KOPT-K1 (cell line): ENCODE data around the gene PPP1R18.
A peak's percentile ranks its signal among the peaks of the same experiment; 100 is the strongest.

Source experiments
- H3K27ac ChIP-seq: fragments of 200-600 bp; sonication (generic); 2 replicates; pipeline ENCODE4 v1.5.1; 2016; ENCODE audit warnings: antibody characterized with exemption, mild to moderate bottlenecking, low read depth, low read length; ENCODE audit not compliant: poor library complexity, severe bottlenecking
- H3K36me3 ChIP-seq: fragments of 200-600 bp; sonication (generic); 2 replicates; pipeline ENCODE4 v1.5.1; 2017; ENCODE audit warnings: antibody characterized with exemption, mild to moderate bottlenecking, low read length, moderate library complexity; ENCODE audit not compliant: insufficient read depth
- H3K9me3 ChIP-seq: fragments of 200-600 bp; sonication (generic); 2 replicates; pipeline ENCODE4 v1.5.1; 2017; ENCODE audit warnings: antibody characterized with exemption, low read length, mild to moderate bottlenecking; ENCODE audit not compliant: insufficient read depth, poor library complexity, severe bottlenecking

Gene PPP1R18

DNA sequence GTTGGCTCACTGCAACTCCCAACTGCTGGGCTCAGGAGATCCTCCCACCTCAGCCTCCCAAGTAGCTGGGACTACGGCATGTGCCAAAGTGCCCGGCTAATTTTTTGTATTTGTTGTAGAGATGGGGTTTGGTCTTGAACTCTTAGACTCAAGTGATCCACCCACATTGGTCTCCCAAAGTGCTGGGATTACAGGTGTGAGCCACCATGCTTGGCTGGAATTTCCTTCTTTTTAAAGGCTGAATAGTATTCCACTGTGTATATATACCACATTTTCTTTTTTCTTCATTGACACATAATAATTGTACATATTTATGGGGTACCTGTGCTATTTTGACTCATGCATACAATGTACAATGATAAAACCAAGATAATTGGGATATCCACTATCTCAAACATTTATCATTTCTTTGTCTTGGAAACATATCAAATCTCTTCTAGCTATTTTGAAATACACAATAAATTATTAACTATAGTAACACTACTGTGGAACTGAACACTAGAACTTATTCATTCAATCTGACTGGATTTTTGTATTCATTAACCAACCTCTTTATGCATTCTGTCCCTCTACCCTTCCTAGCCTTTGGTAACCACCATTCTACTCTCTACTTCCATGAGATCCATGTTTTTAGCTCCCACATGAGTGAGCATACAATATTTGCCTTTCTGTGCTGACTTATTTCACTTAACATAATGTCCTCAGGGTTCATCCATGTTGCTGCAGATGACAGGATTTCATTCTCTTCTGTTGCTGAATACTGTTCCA is 22.8 kb upstream of the PPP1R18 start:
- H3K27ac ChIP-seq: no peak overlapping the region
- H3K9me3 ChIP-seq: no peaks in the 10 kb centered on the region
- peaks cover 88% of the 10 kb centered on the region for H3K36me3 ChIP-seq

GRCh38 chr6:30707281-30707850 is 20.9 kb upstream of the PPP1R18 start:
- Histone ChIP-seq H3K36me3 (peaks cover 88% of the 10 kb centered on the region), H3K9me3 (no peaks in the 10 kb centered on the region), H3K27ac (no peak overlapping the region)

DNA sequence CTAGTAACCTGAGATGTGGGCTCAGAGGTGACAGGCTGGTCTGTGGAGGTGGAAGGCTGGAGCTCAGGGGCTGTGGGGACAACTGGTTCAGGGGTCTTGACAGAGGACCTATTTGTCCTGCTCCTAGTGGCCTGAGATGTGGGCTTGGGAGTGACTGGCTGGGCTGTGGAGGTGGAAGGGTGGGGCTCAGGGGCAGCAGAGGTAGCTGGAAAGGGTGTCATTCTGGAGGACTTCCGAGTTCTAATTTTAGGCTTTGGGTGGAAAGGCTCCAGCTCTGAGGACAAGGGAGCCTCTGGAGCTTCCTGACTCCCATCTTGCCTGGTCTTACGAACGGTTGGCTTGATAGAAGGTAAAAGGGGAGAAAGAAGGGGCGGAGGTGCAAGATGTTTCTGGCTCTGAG is 19.2 kb upstream of the PPP1R18 start:
- Histone ChIP-seq H3K9me3 (no peaks in the 10 kb centered on the region), H3K36me3 (peaks cover 90% of the 10 kb centered on the region), H3K27ac (no peak overlapping the region)

- Histone ChIP-seq H3K36me3 (peaks cover 88% of the 10 kb centered on the region), H3K27ac (no peak overlapping the region), H3K9me3 (no peaks in the 10 kb centered on the region)
Measured at GRCh38 chr6:30703821-30704220, 17.4 kb upstream of the PPP1R18 start.

- H3K36me3 ChIP-seq: peaks cover 84% of the 10 kb centered on the region
- no peaks in the 10 kb centered on the region for H3K9me3 ChIP-seq
- no peak overlapping the region for H3K27ac ChIP-seq
Measured at GRCh38 chr6:30703011-30703410, 16.6 kb upstream of the PPP1R18 start.

DNA sequence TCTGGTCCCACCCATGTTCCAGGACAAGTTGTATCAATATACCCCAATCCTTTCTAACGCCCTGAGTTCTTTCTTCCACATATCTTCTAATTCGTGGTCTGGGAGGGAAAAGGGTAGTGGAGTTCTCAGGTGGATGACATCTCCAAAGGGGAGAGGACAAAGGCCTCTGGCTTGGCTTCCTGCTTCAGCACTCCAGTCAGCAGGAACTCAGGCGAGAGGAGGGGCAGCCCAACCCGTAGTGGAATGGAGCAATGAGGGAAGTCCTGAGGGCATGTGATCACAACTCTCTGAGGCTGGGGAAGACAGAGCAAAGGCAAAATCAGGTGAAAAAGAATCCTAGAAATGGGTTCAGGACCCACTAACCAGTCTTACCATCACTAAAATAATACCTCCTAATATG is 13.9 kb upstream of the PPP1R18 start:
- Histone ChIP-seq H3K9me3 (no peaks in the 10 kb centered on the region), H3K27ac (no peak overlapping the region), H3K36me3 (peaks cover 62% of the 10 kb centered on the region)

GRCh38 chr6:30696432-30696831 is 10.0 kb upstream of the PPP1R18 start:
- Histone ChIP-seq H3K36me3 (peaks cover 23% of the 10 kb centered on the region), H3K27ac (no peak overlapping the region), H3K9me3 (no peaks in the 10 kb centered on the region)

GRCh38 chr6:30691208-30691847 is 4.9 kb upstream of the PPP1R18 start:
- no peaks in the 10 kb centered on the region for H3K9me3 ChIP-seq
- H3K36me3 ChIP-seq: 0 out of 2 replicates have a peak, but pooled peaks cover 6% of the 10 kb centered on the region
- peak overlapping the region; percentile 85 for H3K27ac ChIP-seq

DNA sequence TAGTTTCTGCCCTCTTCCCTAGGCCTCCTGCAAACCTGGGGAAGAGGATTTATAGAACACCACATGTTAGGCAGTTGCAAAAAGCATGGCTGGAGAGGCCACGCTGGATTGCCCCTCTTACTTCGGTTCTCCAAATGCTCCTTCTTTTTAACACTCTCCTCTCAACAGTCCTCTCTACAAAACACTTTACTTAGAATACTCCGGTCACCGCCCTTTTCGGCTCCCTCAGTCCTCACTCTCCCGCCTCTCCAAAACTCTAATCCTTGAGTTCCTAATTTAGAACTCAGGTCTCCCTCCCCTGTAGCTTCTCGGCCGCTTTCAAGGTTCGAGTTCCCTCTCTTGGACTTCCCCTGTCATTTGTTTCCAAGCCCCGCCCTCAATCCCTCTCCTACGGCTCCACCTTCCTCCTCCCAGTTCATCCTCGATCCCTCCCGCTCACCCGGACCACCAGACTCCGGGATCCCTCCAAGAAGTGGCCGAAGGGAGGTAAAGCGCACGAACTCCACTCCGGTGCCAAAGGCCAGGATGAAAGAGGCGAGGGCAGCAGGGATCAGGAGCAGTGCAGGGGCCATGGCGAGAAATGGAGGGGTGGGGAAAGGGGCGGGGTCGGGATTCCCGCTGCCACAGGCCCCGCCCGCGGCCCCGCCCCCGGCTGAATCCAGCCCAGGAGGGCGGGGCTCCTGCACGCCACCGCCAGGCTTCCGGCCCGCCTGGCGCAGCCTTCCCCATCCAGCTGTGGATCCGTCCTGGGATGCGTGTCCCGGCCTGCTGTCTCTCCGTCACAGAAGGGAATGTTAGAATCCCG is 4.2 kb upstream of the PPP1R18 start, which contains the start of gene NRM:
Gene NRM, minus strand, starts transcription at position 582 of the 805 bp plus-strand sequence. Its CDS starts 10 bp downstream, at position 572.
- Histone ChIP-seq H3K9me3 (no peaks in the 10 kb centered on the region), H3K36me3 (0 out of 2 replicates have a peak, but pooled peaks cover 6% of the 10 kb centered on the region), H3K27ac (peak within 1 kb of the TSS; percentile 85)

- H3K9me3 ChIP-seq: no peaks in the 10 kb centered on the region
- peak overlapping the region; percentile 85 for H3K27ac ChIP-seq
- 0 out of 2 replicates have a peak, but pooled peaks cover 6% of the 10 kb centered on the region for H3K36me3 ChIP-seq
Measured at GRCh38 chr6:30689985-30690384, 3.5 kb upstream of the PPP1R18 start.

- 0 out of 2 replicates have a peak, but pooled peaks cover 6% of the 10 kb centered on the region for H3K36me3 ChIP-seq
- H3K9me3 ChIP-seq: no peaks in the 10 kb centered on the region
- H3K27ac ChIP-seq: peak overlapping the region; percentile 85
Measured at GRCh38 chr6:30689022-30689865, 2.8 kb upstream of the PPP1R18 start.

DNA sequence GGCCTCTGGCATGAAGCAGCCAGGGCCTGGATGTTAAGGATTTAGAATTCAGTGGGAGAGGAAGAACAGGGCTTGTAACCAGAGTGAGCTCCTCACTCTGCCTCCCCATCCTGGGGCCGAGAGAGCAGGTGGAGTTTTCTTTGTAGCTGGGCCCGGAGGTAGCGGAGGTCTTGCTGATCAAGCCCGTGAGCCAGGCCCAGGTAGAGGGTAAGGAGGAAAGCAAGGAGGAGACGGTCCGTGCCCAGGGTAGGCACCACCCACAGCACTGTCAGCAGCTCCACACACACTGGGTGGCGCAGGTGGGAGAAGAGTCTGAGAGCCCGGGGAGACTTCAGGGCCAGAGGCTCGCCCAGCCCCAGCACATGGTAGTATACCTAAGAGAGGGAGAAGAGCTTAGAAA is 2.1 kb upstream of the PPP1R18 start:
- H3K36me3 ChIP-seq: 0 out of 2 replicates have a peak, but pooled peaks cover 6% of the 10 kb centered on the region
- no peak overlapping the region for H3K27ac ChIP-seq

DNA sequence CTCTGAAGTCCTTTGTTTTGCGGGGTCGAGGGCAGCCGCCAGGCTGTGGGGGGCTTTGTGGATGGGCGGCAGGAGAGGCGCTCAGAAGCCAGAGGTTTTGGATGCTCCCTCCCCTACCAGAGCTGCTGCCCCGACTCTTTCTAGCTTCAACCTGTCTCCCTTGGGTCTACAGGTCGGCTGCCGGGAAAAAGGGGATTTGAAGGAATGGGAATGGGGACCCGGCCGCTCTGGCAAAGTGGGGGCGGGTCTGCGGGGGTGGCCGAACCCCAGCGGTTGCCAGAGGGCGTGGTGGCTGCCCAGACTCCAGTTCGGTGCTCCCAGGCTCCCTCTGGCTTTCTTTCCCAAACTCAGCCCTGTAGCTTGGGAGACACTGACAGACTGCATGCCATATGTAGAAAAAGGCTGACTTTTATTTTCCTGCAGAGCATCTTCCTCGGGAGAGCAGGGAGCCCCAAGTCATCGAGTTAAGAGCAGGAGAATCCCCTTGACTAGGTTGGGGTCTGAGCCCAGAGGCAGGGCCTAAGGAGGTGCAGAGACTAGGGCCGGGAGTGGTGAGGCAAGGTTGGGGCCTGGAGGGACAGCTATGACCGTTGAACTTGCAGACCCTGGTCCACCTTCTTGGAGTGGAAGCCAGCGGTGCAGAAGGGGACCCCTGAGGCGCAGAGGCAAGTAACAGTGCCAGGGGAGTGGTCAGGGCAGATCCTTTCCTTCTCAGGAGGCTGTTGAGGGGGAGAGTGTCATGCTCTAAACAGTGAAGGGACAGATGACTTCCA is 1.4 kb upstream of the PPP1R18 start:
- H3K9me3 ChIP-seq: no peaks in the 10 kb centered on the region
- H3K36me3 ChIP-seq: 0 out of 2 replicates have a peak, but pooled peaks cover 6% of the 10 kb centered on the region
- H3K27ac ChIP-seq: peak overlapping the region; percentile 94

More for the DNA sequence above, 2.1 kb upstream of the PPP1R18 start:
- H3K9me3 ChIP-seq: no peaks in the 10 kb centered on the region
